ENCODE results near the gene PIEZO1.
"Not testable (repeated sequence)": the region's sequence is repeated elsewhere in the genome, so short reads cannot be mapped to it uniquely, and the experiment has no call there.

PIEZO1 gene

DNA sequence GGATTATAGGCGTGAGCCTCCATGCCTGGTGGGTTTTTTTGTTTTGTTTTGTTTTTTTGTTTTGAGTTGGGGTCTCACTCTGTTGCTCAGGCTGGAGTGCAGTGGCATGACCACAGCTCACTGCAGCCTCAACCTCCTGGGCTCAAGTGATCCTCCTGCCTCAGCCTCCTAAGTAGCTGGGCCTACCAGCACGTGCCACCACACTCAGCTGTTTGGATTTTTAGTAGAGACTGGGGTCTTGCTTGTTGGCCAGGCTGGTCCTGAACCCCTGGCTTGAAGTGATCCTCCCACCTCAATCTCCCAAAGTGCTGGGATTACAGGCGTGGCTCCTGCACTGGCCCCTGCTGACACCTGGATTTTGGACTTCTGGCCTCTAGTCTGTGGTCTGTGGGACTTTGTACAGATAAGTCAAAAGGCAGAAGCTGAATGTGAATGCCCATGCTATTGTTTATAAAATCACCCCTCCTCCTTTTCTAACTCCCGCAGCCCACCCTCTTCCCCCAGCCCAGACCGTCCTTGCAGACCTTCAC is 104.4 kb downstream of the PIEZO1 start:
- Histone ChIP-seq H3K36me3 (ENCODE audit: insufficient read depth, low read length) (no peaks in the 10 kb centered on the region), H3K9ac (ENCODE audit: insufficient read length) (no peak overlapping the region), H3K4me3 (no peak overlapping the region), H3K27ac (no peak overlapping the region), H3K9me3 (ENCODE audit: low read depth, low read length) (no peaks in the 10 kb centered on the region)
- DNase-seq (ENCODE audit: low read depth, low spot score) = no peak
- TF ChIP-seq POLR2AphosphoS5 (IDR thresholded peaks at IDR 0.05; ENCODE audit: borderline replicate concordance, low read depth, low read length) = no peak
- no peak for TF ChIP-seq FOXP2 (optimal IDR thresholded peaks at IDR 0.05; ENCODE audit: control extremely low read depth, extremely low read length, insufficient read depth)
- TF ChIP-seq EZH2 (IDR thresholded peaks at IDR 0.05) = no peak

DNA sequence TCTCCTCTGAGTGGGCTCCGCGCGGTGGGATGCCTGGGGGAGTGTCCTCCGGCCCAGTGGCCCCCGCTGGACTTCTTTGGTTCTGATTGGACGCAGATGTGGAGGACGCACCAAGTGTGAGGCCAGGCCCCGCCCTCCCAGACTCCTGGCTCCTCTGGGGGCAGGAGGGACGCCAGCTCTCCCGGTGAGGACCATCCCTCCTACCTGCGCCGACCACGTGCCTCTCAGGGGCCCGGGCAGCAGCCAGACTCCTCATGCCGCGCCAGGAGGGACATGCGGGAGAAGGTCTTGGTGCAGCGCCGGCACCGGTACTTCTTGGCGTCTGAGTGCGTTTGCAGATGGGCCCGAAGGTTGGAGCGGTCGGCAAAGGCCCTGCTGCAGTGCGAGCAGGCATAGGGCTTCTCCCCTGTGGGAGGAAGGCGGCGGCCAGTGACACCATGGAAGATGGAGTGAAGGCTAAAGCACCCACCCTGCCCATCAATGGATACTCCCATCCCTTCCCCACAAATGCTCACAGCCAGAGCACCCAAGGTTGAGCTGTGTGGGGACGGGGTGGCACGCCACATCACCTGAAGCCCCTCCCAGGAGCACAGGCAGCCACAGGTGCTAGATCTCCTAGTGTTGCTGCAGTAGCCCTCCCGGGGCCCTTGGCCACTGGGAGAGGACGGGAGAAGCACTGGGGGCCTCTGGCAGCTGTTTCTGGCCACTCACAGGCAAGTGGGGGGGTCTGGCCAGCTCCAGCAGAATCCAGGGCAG is 106.6 kb downstream of the PIEZO1 start:
- Histone ChIP-seq H3K27ac (no peak overlapping the region), H3K36me3 (ENCODE audit: insufficient read depth, low read length) (no peaks in the 10 kb centered on the region), H3K4me3 (no peak overlapping the region), H3K9me3 (ENCODE audit: low read depth, low read length) (no peaks in the 10 kb centered on the region), H3K9ac (ENCODE audit: insufficient read length) (no peak overlapping the region)
- TF ChIP-seq EZH2 (IDR thresholded peaks at IDR 0.05) = no peak
- TF ChIP-seq FOXP2 (optimal IDR thresholded peaks at IDR 0.05; ENCODE audit: control extremely low read depth, extremely low read length, insufficient read depth) = no peak
- no peak for TF ChIP-seq POLR2AphosphoS5 (IDR thresholded peaks at IDR 0.05; ENCODE audit: borderline replicate concordance, low read depth, low read length)
- DNase-seq (ENCODE audit: low read depth, low spot score) = no peak

DNA sequence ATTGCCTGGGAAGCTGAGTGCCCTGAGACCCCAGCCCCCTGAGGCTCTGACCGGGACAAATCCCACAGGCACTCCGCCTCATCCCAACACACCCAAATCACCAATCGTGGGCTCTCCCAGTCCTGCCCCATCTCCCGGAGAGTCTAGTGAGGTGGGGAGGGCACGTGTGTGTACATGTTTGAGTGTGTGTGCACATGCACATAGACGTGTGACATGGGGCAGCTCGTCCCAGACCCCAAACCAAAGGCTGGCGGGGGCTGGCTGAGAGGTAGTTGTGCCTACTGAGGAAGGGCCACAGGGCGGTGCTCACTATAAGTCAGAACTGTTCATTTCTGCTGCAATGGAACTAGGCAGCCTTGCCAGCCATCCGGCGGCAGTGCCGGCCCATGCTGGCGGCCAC is 107.3 kb downstream of the PIEZO1 start:
- H3K36me3 ChIP-seq (ENCODE audit: insufficient read depth, low read length) = no peaks in the 10 kb centered on the region
- no peak overlapping the region for H3K4me3 ChIP-seq
- TF ChIP-seq POLR2AphosphoS5 (IDR thresholded peaks at IDR 0.05; ENCODE audit: borderline replicate concordance, low read depth, low read length) = no peak
- no peak for TF ChIP-seq FOXP2 (optimal IDR thresholded peaks at IDR 0.05; ENCODE audit: control extremely low read depth, extremely low read length, insufficient read depth)
- TF ChIP-seq EZH2 (IDR thresholded peaks at IDR 0.05) = no peak
- no peak for DNase-seq (ENCODE audit: low read depth, low spot score)
- no peak overlapping the region for H3K27ac ChIP-seq
- H3K9ac ChIP-seq (ENCODE audit: insufficient read length) = no peak overlapping the region
- no peaks in the 10 kb centered on the region for H3K9me3 ChIP-seq (ENCODE audit: low read depth, low read length)

DNA sequence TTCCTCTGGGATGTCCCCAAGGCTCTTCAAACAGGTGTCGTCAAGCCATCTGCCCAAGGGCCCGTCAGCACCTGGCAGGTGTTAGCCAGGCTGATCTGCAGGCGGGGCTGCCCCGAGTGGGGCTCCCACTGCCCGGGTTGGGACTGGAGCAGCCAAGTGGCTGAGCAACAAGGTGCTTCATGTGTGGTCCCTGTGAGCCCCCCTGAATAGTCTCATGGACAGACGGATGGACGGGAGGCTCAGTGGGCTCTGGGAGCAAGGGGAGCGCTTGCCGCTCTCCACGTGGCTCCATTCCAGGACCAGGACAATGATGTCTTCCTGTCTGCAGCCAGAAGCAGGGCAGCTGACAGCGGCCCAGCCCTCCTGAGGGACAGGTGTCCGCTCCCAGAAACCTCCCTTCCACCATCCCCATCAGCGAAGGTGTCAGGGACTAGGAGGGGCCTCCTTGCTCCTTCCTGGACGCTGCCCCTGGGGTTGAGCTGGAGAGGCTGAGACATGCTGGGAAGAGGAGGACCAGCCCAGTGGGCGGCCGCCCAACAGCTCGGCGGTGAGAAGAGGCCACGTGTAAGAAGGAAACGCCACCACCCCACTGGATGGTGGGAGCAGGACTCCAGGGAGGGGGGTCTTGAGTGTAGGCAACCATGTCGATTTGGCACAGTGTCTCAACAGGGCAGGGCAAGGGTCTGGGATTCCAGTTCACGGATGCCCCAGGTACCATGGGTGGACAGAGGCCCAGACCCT is 108.3 kb downstream of the PIEZO1 start:
- Histone ChIP-seq H3K36me3 (ENCODE audit: insufficient read depth, low read length) (no peaks in the 10 kb centered on the region), H3K9me3 (ENCODE audit: low read depth, low read length) (no peaks in the 10 kb centered on the region), H3K4me3 (no peak overlapping the region), H3K27ac (no peak overlapping the region), H3K9ac (ENCODE audit: insufficient read length) (no peak overlapping the region)
- no peak for TF ChIP-seq FOXP2 (optimal IDR thresholded peaks at IDR 0.05; ENCODE audit: control extremely low read depth, extremely low read length, insufficient read depth)
- no peak for TF ChIP-seq EZH2 (IDR thresholded peaks at IDR 0.05)
- TF ChIP-seq POLR2AphosphoS5 (IDR thresholded peaks at IDR 0.05; ENCODE audit: borderline replicate concordance, low read depth, low read length) = no peak
- DNase-seq (ENCODE audit: low read depth, low spot score) = no peak

DNA sequence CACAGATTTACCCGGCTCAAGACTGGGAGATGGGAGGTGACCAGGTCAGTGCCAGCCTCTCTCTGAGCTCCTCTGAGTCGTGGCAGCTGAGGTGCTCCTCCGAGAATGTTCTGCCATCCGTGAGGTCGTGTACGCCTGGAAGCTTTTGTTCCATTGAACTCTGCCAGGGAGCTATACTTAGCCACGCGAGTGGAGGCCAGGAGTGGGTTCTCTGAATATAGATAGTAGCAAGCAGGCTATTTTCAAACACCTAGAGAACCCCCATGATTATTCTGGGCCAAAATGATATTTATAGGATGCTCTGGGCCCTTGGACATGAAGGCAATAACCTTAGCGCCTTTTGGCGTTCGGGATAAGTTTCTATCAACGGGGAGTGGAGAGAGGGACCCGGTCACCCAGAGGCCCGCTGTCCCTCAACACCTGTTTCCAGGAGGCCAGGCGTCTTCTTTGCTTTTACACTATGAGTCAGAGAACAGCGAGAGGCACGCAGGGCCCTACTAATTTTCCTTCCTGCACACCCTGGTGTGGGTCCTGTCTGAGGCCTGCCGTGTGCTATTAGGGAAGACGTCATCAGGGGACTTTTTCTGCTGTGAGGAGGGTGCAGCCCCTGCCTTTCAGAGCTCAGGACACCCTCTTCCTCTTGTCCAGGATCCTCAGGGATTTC is 111.2 kb downstream of the PIEZO1 start:
- Histone ChIP-seq H3K36me3 (ENCODE audit: insufficient read depth, low read length) (no peaks in the 10 kb centered on the region), H3K27ac (no peak overlapping the region), H3K4me3 (no peak overlapping the region), H3K9me3 (ENCODE audit: low read depth, low read length) (no peaks in the 10 kb centered on the region), H3K9ac (ENCODE audit: insufficient read length) (no peak overlapping the region)
- DNase-seq (ENCODE audit: low read depth, low spot score) = no peak
- no peak for TF ChIP-seq POLR2AphosphoS5 (IDR thresholded peaks at IDR 0.05; ENCODE audit: borderline replicate concordance, low read depth, low read length)
- no peak for TF ChIP-seq FOXP2 (optimal IDR thresholded peaks at IDR 0.05; ENCODE audit: control extremely low read depth, extremely low read length, insufficient read depth)
- no peak for TF ChIP-seq EZH2 (IDR thresholded peaks at IDR 0.05)

DNA sequence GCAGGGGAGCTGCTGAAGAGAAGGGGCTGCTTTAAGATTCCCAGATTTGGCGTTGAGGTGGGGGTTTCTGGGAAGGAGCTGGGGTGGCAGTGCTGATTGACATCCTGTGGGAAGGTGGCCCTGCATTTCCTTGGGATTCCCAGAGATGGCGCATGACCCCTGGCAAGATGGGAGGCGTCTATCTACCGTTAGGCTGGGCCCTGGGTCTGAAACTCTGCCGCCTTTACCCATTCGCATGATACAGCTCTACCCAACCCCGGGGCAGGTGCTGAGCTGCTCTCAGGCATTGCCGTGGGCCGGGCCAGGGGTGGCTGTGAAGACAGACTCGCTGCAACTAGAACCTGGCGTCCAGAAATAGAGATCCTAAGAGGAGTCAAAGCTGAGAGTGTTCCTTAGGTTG is 112.2 kb downstream of the PIEZO1 start:
- no peak for DNase-seq (ENCODE audit: low read depth, low spot score)
- Histone ChIP-seq H3K9me3 (ENCODE audit: low read depth, low read length) (no peaks in the 10 kb centered on the region), H3K4me3 (no peak overlapping the region), H3K36me3 (ENCODE audit: insufficient read depth, low read length) (no peaks in the 10 kb centered on the region), H3K27ac (no peak overlapping the region), H3K9ac (ENCODE audit: insufficient read length) (no peak overlapping the region)
- TF ChIP-seq POLR2AphosphoS5 (IDR thresholded peaks at IDR 0.05; ENCODE audit: borderline replicate concordance, low read depth, low read length) = no peak
- TF ChIP-seq EZH2 (IDR thresholded peaks at IDR 0.05) = no peak
- no peak for TF ChIP-seq FOXP2 (optimal IDR thresholded peaks at IDR 0.05; ENCODE audit: control extremely low read depth, extremely low read length, insufficient read depth)

DNA sequence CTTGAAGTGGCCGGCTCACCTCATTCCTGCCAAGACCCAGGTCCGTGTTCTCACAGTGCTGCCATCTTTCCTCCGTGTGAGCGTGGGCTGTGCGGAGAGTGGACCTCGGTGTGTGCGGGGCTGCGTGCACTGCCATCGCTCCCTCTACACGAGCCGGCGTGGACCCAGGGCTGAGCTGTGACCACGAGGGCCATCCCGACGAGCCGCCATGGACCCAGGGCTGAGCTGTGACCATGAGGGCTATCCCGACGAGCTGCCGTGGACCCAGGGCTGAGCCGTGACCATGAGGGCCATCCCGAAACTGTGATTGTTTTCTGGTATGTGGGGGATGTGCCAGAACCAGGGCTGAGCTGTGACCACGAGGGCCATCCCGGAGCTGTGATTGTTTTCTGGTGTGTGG is 113.2 kb downstream of the PIEZO1 start:
- Histone ChIP-seq H3K9ac (ENCODE audit: insufficient read length) (no peak overlapping the region), H3K36me3 (ENCODE audit: insufficient read depth, low read length) (no peaks in the 10 kb centered on the region)

DNA sequence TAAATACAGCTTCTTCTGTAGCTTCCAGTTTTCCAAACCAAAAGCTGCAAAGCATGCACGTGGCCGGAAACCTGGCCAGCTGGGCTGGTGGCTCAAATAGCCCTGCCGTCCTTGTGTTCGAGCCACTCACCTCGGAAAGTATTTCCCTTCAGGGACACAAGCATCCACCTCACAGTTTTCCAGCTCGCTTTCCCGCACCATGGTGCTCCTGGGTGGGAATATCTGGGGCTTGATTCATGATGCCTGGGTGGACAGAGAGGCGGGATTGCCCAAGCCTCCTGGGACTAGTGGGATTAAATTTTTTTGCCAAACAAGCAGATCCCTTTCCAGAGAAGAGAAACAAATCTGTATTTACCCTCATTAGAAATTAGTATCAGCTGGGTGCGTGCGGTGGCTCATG is 115.0 kb downstream of the PIEZO1 start:
- Histone ChIP-seq H3K27ac (no peak overlapping the region), H3K4me3 (no peak overlapping the region), H3K9ac (ENCODE audit: insufficient read length) (no peak overlapping the region), H3K9me3 (ENCODE audit: low read depth, low read length) (no peaks in the 10 kb centered on the region), H3K36me3 (ENCODE audit: insufficient read depth, low read length) (no peaks in the 10 kb centered on the region)
- TF ChIP-seq POLR2AphosphoS5 (IDR thresholded peaks at IDR 0.05; ENCODE audit: borderline replicate concordance, low read depth, low read length) (no peak), EZH2 (IDR thresholded peaks at IDR 0.05) (no peak), FOXP2 (optimal IDR thresholded peaks at IDR 0.05; ENCODE audit: control extremely low read depth, extremely low read length, insufficient read depth) (no peak)
- no peak for DNase-seq (ENCODE audit: low read depth, low spot score)

More for the DNA sequence above, 113.2 kb downstream of the PIEZO1 start:
- Histone ChIP-seq H3K9me3 (ENCODE audit: low read depth, low read length) (no peaks in the 10 kb centered on the region), H3K27ac (no peak overlapping the region), H3K4me3 (no peak overlapping the region)
- TF ChIP-seq POLR2AphosphoS5 (IDR thresholded peaks at IDR 0.05; ENCODE audit: borderline replicate concordance, low read depth, low read length) (no peak), EZH2 (IDR thresholded peaks at IDR 0.05) (no peak)
- no peak for DNase-seq (ENCODE audit: low read depth, low spot score)

DNA sequence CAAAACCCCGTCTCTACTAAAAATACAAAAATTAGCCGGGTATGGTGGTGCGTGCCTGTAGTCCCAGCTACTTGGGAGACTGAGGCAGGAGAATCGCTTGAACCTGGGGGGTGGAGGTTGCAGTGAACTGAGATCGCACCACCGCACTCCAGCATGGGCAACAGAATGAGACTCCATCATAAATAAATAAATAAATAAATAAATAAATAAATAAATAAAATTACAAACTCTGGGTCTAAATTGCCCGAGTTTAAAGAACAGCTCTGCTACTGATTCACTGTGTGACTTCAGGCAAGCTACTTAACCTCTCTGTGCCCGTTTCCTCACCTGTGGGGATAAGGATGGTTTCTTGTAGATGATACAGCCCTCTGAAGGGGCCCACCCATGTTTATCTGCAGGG is 115.5 kb downstream of the PIEZO1 start:
- H3K36me3 ChIP-seq (ENCODE audit: insufficient read depth, low read length); H3K9ac ChIP-seq (ENCODE audit: insufficient read length); DNase-seq (ENCODE audit: low read depth, low spot score); H3K4me3 ChIP-seq; H3K27ac ChIP-seq; H3K9me3 ChIP-seq (ENCODE audit: low read depth, low read length): not testable (repeated sequence)

All from SK-N-MC (cell line).